Measurements from ENCODE around the gene STX1A. TPM values are rescaled to one million over a fixed set of nuclear protein-coding genes. Genes with fewer than 3 reads are reported as not detected.

Gene STX1A
- polyA plus RNA-seq, 6 donors from 2014 or later = 0.35 to 2.3 (median 0.84) TPM

- Mint-ChIP-seq H3K27me3 (peaks cover 11 to 33% (median 27%) of the 10 kb centered on the region in 3 donors), H3K36me3 (peaks cover 11 to 13% of the 10 kb centered on the region in 2 donors), H3K9me3 (no peaks in the 10 kb centered on the region), H3K4me1 (peaks cover 7 to 30% (median 25%) of the 10 kb centered on the region in 3 donors), H3K27ac (peak overlapping the region in 1 of 6 donors; percentile 26), H3K4me3 (peak overlapping the region in 3 of 8 donors; percentile 36 to 61 (median 51))
- ATAC-seq (ENCODE audit: low read depth in 2 of 2) = no peak
- DNase-seq = no peak
Observed at GRCh38 chr7:73702226-73702625, 17.2 kb downstream of the STX1A start.

GRCh38 chr7:73701357-73701995 is 18.0 kb downstream of the STX1A start:
- ATAC-seq (ENCODE audit: low read depth in 2 of 2) = peak; percentile 34 to 36
- H3K27ac Mint-ChIP-seq = peak overlapping the region in 1 of 6 donors; percentile 90

GRCh38 chr7:73700581-73701134 is 18.8 kb downstream of the STX1A start:
- peak overlapping the region in 2 of 6 donors; percentile 26 to 27 for H3K27ac Mint-ChIP-seq
- peaks cover 21 to 27% of the 10 kb centered on the region in 2 donors for H3K36me3 Mint-ChIP-seq
- DNase-seq = no peak
- H3K9me3 Mint-ChIP-seq = no peaks in the 10 kb centered on the region
- ATAC-seq (ENCODE audit: low read depth in 2 of 2) = no peak
- no peak overlapping the region for H3K4me3 Mint-ChIP-seq
- H3K27me3 Mint-ChIP-seq = peaks cover 11 to 33% (median 27%) of the 10 kb centered on the region in 3 donors
- H3K4me1 Mint-ChIP-seq = peaks cover 3 to 15% (median 14%) of the 10 kb centered on the region in 3 donors

More at GRCh38 chr7:73701357-73701995, 18.0 kb downstream of the STX1A start:
- DNase-seq = no peak
- peaks cover 17 to 21% of the 10 kb centered on the region in 2 donors for H3K36me3 Mint-ChIP-seq
- H3K4me3 Mint-ChIP-seq = peak overlapping the region in 3 of 8 donors; percentile 4 to 43 (median 20)
- H3K9me3 Mint-ChIP-seq = no peaks in the 10 kb centered on the region
- H3K4me1 Mint-ChIP-seq = peaks cover 3 to 23% (median 17%) of the 10 kb centered on the region in 3 donors
- H3K27me3 Mint-ChIP-seq = peaks cover 11 to 33% (median 27%) of the 10 kb centered on the region in 3 donors

- Mint-ChIP-seq H3K4me1 (peaks cover 3 to 15% (median 14%) of the 10 kb centered on the region in 3 donors), H3K9me3 (no peaks in the 10 kb centered on the region), H3K36me3 (peaks cover 24 to 33% of the 10 kb centered on the region in 2 donors), H3K4me3 (no peak overlapping the region), H3K27me3 (peaks cover 11 to 28% (median 23%) of the 10 kb centered on the region in 3 donors), H3K27ac (peak overlapping the region in 1 of 6 donors; percentile 30)
- DNase-seq (no peak), ATAC-seq (ENCODE audit: low read depth in 2 of 2) (no peak)
Observed at GRCh38 chr7:73700069-73700423, 19.4 kb downstream of the STX1A start.

GRCh38 chr7:73699370-73700068 is 19.9 kb downstream of the STX1A start:
- peak overlapping the region in 3 of 6 donors; percentile 12 to 29 (median 26) for H3K27ac Mint-ChIP-seq
- DNase-seq (no peak), ATAC-seq (ENCODE audit: low read depth in 2 of 2) (no peak)
- H3K9me3 Mint-ChIP-seq = no peaks in the 10 kb centered on the region
- no peak overlapping the region for H3K4me3 Mint-ChIP-seq
- peaks cover 6 to 15% (median 14%) of the 10 kb centered on the region in 3 donors for H3K4me1 Mint-ChIP-seq
- peaks cover 11 to 25% (median 22%) of the 10 kb centered on the region in 3 donors for H3K27me3 Mint-ChIP-seq
- peaks cover 26 to 38% of the 10 kb centered on the region in 2 donors for H3K36me3 Mint-ChIP-seq

- Mint-ChIP-seq H3K36me3 (peaks cover 30 to 45% of the 10 kb centered on the region in 2 donors), H3K4me3 (peak overlapping the region in 1 of 8 donors; percentile 25), H3K27me3 (peaks cover 10 to 21% (median 18%) of the 10 kb centered on the region in 3 donors), H3K4me1 (peaks cover 8 to 13% (median 10%) of the 10 kb centered on the region in 3 donors), H3K9me3 (no peaks in the 10 kb centered on the region), H3K27ac (no peak overlapping the region)
- no peak for ATAC-seq (ENCODE audit: low read depth in 2 of 2)
- no peak for DNase-seq
Observed at GRCh38 chr7:73698410-73698809, 21.1 kb downstream of the STX1A start.

GRCh38 chr7:73696372-73696771 is 23.1 kb downstream of the STX1A start:
- Mint-ChIP-seq H3K9me3 (no peaks in the 10 kb centered on the region), H3K4me3 (no peak overlapping the region), H3K36me3 (peaks cover 32 to 48% of the 10 kb centered on the region in 2 donors), H3K27ac (peak overlapping the region in 1 of 6 donors; percentile 79), H3K4me1 (peaks cover 0 to 10% (median 2%) of the 10 kb centered on the region in 3 donors), H3K27me3 (peaks cover 0 to 1% (median under 1%) of the 10 kb centered on the region in 3 donors)
- DNase-seq (no peak), ATAC-seq (ENCODE audit: low read depth in 2 of 2) (no peak)

- peak overlapping the region in 1 of 8 donors; percentile 45 for H3K4me3 Mint-ChIP-seq
- ATAC-seq (ENCODE audit: low read depth in 2 of 2) = no peak
Observed at GRCh38 chr7:73690646-73691045, 28.8 kb downstream of the STX1A start.

GRCh38 chr7:73688288-73688687 is 31.2 kb downstream of the STX1A start:
- Mint-ChIP-seq H3K36me3 (peaks cover 19 to 38% of the 10 kb centered on the region in 2 donors), H3K9me3 (no peaks in the 10 kb centered on the region), H3K4me1 (peaks cover 27 to 42% (median 36%) of the 10 kb centered on the region in 3 donors), H3K4me3 (no peak overlapping the region), H3K27ac (no peak overlapping the region), H3K27me3 (no peaks in the 10 kb centered on the region)
- ATAC-seq (ENCODE audit: low read depth in 2 of 2) (no peak), DNase-seq (no peak)

More at GRCh38 chr7:73690646-73691045, 28.8 kb downstream of the STX1A start:
- no peaks in the 10 kb centered on the region for H3K27me3 Mint-ChIP-seq
- no peak overlapping the region for H3K27ac Mint-ChIP-seq
- H3K36me3 Mint-ChIP-seq = peaks cover 28 to 56% of the 10 kb centered on the region in 2 donors
- peaks cover 24 to 34% (median 25%) of the 10 kb centered on the region in 3 donors for H3K4me1 Mint-ChIP-seq
- no peaks in the 10 kb centered on the region for H3K9me3 Mint-ChIP-seq
- no peak for DNase-seq

GRCh38 chr7:73685311-73685710 is 34.2 kb downstream of the STX1A start:
- H3K27me3 Mint-ChIP-seq = no peaks in the 10 kb centered on the region
- ATAC-seq (ENCODE audit: low read depth in 2 of 2) (no peak), DNase-seq (no peak)
- peaks cover 8 to 22% of the 10 kb centered on the region in 2 donors for H3K36me3 Mint-ChIP-seq
- H3K4me1 Mint-ChIP-seq = peaks cover 33 to 62% (median 54%) of the 10 kb centered on the region in 3 donors
- H3K4me3 Mint-ChIP-seq = peak overlapping the region; percentile 35 to 98 (median 75)
- H3K27ac Mint-ChIP-seq = peak overlapping the region in 1 of 6 donors; percentile 28
- H3K9me3 Mint-ChIP-seq = no peaks in the 10 kb centered on the region

GRCh38 chr7:73683788-73684693 is 35.4 kb downstream of the STX1A start:
- ATAC-seq (ENCODE audit: low read depth in 2 of 2) (peak in 1 of 2 donors; percentile 10), DNase-seq (no peak)
- Mint-ChIP-seq H3K4me3 (peak overlapping the region; percentile 95 to 99 (median 98)), H3K27ac (peak overlapping the region; percentile 97 to 100 (median 98)), H3K36me3 (peaks cover 8 to 9% of the 10 kb centered on the region in 2 donors), H3K27me3 (no peaks in the 10 kb centered on the region), H3K9me3 (no peaks in the 10 kb centered on the region), H3K4me1 (peaks cover 25 to 54% (median 41%) of the 10 kb centered on the region in 3 donors)

- DNase-seq (peak; percentile 88), ATAC-seq (ENCODE audit: low read depth in 2 of 2) (peak; percentile 91 to 93)
- Mint-ChIP-seq H3K4me1 (peaks cover 20 to 51% (median 34%) of the 10 kb centered on the region in 3 donors), H3K27me3 (no peaks in the 10 kb centered on the region), H3K36me3 (peaks cover under 1 to 1% of the 10 kb centered on the region in 2 donors), H3K9me3 (no peaks in the 10 kb centered on the region), H3K27ac (peak within 1 kb of the TSS; percentile 97 to 100 (median 98)), H3K4me3 (peak within 1 kb of the TSS; percentile 95 to 99 (median 98))
Observed at GRCh38 chr7:73683056-73683787, 36.2 kb downstream of the STX1A start, which contains the start of the genes BUD23 and DNAJC30. Gene BUD23 (plus strand): TSS chr7:73683597. CDS start chr7:73683626, 29 bp downstream. Gene DNAJC30 (minus strand): TSS chr7:73683453. CDS start chr7:73683423, 30 bp downstream.

Measured in naive B cell (primary cell).